ENCODE results near the gene NKD2.
"Not testable (repeated sequence)": the region's sequence is repeated elsewhere in the genome, so short reads cannot be mapped to it uniquely, and the experiment has no call there.

Gene NKD2

GRCh38 chr5:999724-1000123, 8.9 kb upstream of the NKD2 start:
- H3K27me3 ChIP-seq (ENCODE audit: control insufficient read depth, low read length): no peaks in the 10 kb centered on the region
- TF ChIP-seq EZH2phosphoT487 (IDR thresholded peaks at IDR 0.05; ENCODE audit: borderline replicate concordance, low read length) (no peak), CTCF (IDR thresholded peaks at IDR 0.05; ENCODE audit: low read depth, low read length, poor library complexity, severe bottlenecking) (no peak)
- H3K9me3 ChIP-seq (ENCODE audit: control insufficient read depth, insufficient read depth, low read length): no peaks in the 10 kb centered on the region
- no peak overlapping the region for H3K4me2 ChIP-seq (ENCODE audit: low read length)
- no peak overlapping the region for H3K4me3 ChIP-seq (ENCODE audit: low read length)
- no peaks in the 10 kb centered on the region for H3K79me2 ChIP-seq (ENCODE audit: control insufficient read depth, low read length)
- no peaks in the 10 kb centered on the region for H4K20me1 ChIP-seq (ENCODE audit: control insufficient read depth, insufficient read depth, low read depth, low read length)
- H3K27ac ChIP-seq (ENCODE audit: low read depth, low read length): no peak overlapping the region
- no peaks in the 10 kb centered on the region for H3K4me1 ChIP-seq (ENCODE audit: control insufficient read depth, low read length)
- H3F3A ChIP-seq (ENCODE audit: control insufficient read depth, insufficient read depth): no peaks in the 10 kb centered on the region
- H3K9me2 ChIP-seq (replicated peaks; ENCODE audit: control insufficient read depth, low read length): no peaks in the 10 kb centered on the region
- no peaks in the 10 kb centered on the region for H3K36me3 ChIP-seq (ENCODE audit: control insufficient read depth, low read length)

GRCh38 chr5:1000329-1000728, 8.3 kb upstream of the NKD2 start:
- Histone ChIP-seq H3K27me3 (ENCODE audit: control insufficient read depth, low read length) (0 out of 2 replicates have a peak, but pooled peaks cover 3% of the 10 kb centered on the region), H3K36me3 (ENCODE audit: control insufficient read depth, low read length) (no peaks in the 10 kb centered on the region), H3K27ac (ENCODE audit: low read depth, low read length) (no peak overlapping the region), H3K79me2 (ENCODE audit: control insufficient read depth, low read length) (no peaks in the 10 kb centered on the region), H3K4me3 (ENCODE audit: low read length) (no peak overlapping the region), H3K9me2 (replicated peaks; ENCODE audit: control insufficient read depth, low read length) (no peaks in the 10 kb centered on the region), H3K4me2 (ENCODE audit: low read length) (no peak overlapping the region), H3K9me3 (ENCODE audit: control insufficient read depth, insufficient read depth, low read length) (no peaks in the 10 kb centered on the region), H3K4me1 (ENCODE audit: control insufficient read depth, low read length) (no peaks in the 10 kb centered on the region), H3F3A (ENCODE audit: control insufficient read depth, insufficient read depth) (no peaks in the 10 kb centered on the region), H4K20me1 (ENCODE audit: control insufficient read depth, insufficient read depth, low read depth, low read length) (no peaks in the 10 kb centered on the region)
- TF ChIP-seq EZH2phosphoT487 (IDR thresholded peaks at IDR 0.05; ENCODE audit: borderline replicate concordance, low read length): no peak
- no peak for TF ChIP-seq CTCF (IDR thresholded peaks at IDR 0.05; ENCODE audit: low read depth, low read length, poor library complexity, severe bottlenecking)

GRCh38 chr5:1000831-1001230, 7.8 kb upstream of the NKD2 start:
- H4K20me1 ChIP-seq (ENCODE audit: control insufficient read depth, insufficient read depth, low read depth, low read length); H3K9me2 ChIP-seq (replicated peaks; ENCODE audit: control insufficient read depth, low read length); H3K27ac ChIP-seq (ENCODE audit: low read depth, low read length); H3K4me2 ChIP-seq (ENCODE audit: low read length); H3K27me3 ChIP-seq (ENCODE audit: control insufficient read depth, low read length); H3K4me1 ChIP-seq (ENCODE audit: control insufficient read depth, low read length); H3F3A ChIP-seq (ENCODE audit: control insufficient read depth, insufficient read depth); H3K9me3 ChIP-seq (ENCODE audit: control insufficient read depth, insufficient read depth, low read length); H3K36me3 ChIP-seq (ENCODE audit: control insufficient read depth, low read length); H3K4me3 ChIP-seq (ENCODE audit: low read length); H3K79me2 ChIP-seq (ENCODE audit: control insufficient read depth, low read length): not testable (repeated sequence)

DNA sequence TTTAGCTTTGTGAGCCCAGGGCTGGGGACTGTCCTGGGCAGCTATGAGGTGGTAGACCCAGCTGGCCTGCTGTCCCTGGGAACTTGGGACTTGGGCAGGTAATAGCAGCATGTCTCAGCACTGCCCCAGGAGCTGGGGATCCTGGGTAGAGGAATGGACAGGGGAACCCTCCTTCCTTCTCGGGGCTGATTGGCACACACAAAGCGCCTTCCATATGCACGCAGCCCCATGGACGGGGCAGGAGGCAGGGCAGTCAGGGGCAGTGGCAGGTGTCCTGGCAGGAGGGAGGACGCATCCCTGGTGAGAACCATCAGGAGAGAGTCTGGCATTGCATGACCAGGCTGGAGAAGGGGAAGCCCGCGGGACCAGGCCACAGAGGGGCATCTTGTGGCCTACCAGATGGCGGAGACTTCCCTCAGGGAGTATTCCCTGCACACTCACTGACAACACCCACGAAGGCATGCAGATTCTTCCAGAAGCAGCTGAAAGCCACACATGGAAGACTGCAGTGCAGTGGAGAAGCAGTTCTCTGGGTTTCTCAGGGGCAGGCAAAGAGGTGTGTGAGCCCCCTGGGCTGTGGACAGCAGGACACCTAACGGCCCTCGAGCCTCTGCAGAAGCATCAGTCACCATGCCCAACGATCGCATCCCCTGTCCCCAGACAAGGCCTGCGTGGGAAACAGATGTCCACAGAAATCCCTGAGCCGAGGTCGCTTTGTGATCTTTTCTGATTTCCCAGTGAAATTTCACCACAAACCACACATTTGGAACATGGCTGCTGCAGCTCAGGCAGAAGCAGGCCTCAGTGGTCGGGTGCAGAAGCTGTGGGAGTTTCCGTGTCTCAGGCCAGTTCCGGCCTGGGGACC, 7.0 kb upstream of the NKD2 start:
- no peak overlapping the region for H3K4me2 ChIP-seq (ENCODE audit: low read length)
- no peaks in the 10 kb centered on the region for H3K36me3 ChIP-seq (ENCODE audit: control insufficient read depth, low read length)

More for the DNA sequence above, 7.0 kb upstream of the NKD2 start:
- H3K79me2 ChIP-seq (ENCODE audit: control insufficient read depth, low read length): no peaks in the 10 kb centered on the region
- H3K9me2 ChIP-seq (replicated peaks; ENCODE audit: control insufficient read depth, low read length): no peaks in the 10 kb centered on the region
- no peak overlapping the region for H3K27ac ChIP-seq (ENCODE audit: low read depth, low read length)
- H3F3A ChIP-seq (ENCODE audit: control insufficient read depth, insufficient read depth): no peaks in the 10 kb centered on the region
- no peaks in the 10 kb centered on the region for H4K20me1 ChIP-seq (ENCODE audit: control insufficient read depth, insufficient read depth, low read depth, low read length)
- no peaks in the 10 kb centered on the region for H3K4me1 ChIP-seq (ENCODE audit: control insufficient read depth, low read length)
- H3K27me3 ChIP-seq (ENCODE audit: control insufficient read depth, low read length): 0 out of 2 replicates have a peak, but pooled peaks cover 3% of the 10 kb centered on the region
- H3K4me3 ChIP-seq (ENCODE audit: low read length): no peak overlapping the region
- no peaks in the 10 kb centered on the region for H3K9me3 ChIP-seq (ENCODE audit: control insufficient read depth, insufficient read depth, low read length)
- TF ChIP-seq EZH2phosphoT487 (IDR thresholded peaks at IDR 0.05; ENCODE audit: borderline replicate concordance, low read length) (no peak), CTCF (IDR thresholded peaks at IDR 0.05; ENCODE audit: low read depth, low read length, poor library complexity, severe bottlenecking) (no peak)

Data from DOHH2 (cell line).